NCI-H2081 (cell line): ENCODE data around the gene MKLN1.
"Not testable (repeated sequence)": the region's sequence is repeated elsewhere in the genome, so short reads cannot be mapped to it uniquely, and the experiment has no call there.

Experiments
- DNase-seq, 2 experiments: peaks; one replicate each; lab custom pipeline; 2025; lab: John Stamatoyannopoulos, UW

MKLN1 gene

GRCh38 chr7:131400681-131401176 is 73.1 kb downstream of the MKLN1 start:
- no peak for DNase-seq

DNA sequence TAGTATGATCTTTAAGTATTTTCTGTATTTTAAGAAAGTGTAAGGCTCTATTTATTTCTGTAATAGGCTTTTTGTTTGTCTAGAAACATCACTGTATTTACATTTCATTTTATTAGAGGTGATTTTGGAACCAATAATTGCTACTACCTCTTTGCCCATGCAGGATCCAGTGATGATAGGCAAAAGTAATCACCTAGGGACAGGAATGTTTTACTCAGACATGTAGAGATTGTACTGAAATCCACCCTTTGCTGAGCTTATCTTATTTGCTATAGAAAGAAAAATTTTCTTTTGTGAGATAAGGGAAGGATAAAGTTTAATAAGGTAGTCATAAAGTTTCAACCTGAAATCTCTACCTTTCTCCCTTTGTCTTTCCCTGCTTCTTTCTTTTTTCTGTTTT is 73.5 kb downstream of the MKLN1 start:
- DNase-seq, result no peak

DNA sequence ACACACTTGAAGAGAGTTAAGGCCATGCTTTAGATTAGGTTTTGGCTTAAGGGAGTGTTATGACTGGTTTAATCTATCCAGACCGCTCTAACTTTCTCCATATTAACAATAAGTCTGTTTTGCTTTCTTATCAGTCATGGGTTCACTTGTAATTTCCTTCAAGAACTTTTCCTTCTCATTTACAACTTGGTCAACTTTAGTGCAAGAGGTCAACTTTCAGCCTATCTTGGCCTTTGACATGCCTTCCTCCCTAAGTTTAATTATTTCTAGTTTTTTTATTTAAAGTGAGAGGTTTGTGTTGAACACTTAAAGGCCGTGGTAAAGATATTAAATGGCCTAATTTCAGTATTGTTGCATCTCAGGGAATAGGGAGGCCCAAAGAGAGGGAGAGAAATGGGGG is 75.6 kb downstream of the MKLN1 start:
- DNase-seq, result no peak

GRCh38 chr7:131404226-131404911 is 76.7 kb downstream of the MKLN1 start:
- no peak for DNase-seq

DNA sequence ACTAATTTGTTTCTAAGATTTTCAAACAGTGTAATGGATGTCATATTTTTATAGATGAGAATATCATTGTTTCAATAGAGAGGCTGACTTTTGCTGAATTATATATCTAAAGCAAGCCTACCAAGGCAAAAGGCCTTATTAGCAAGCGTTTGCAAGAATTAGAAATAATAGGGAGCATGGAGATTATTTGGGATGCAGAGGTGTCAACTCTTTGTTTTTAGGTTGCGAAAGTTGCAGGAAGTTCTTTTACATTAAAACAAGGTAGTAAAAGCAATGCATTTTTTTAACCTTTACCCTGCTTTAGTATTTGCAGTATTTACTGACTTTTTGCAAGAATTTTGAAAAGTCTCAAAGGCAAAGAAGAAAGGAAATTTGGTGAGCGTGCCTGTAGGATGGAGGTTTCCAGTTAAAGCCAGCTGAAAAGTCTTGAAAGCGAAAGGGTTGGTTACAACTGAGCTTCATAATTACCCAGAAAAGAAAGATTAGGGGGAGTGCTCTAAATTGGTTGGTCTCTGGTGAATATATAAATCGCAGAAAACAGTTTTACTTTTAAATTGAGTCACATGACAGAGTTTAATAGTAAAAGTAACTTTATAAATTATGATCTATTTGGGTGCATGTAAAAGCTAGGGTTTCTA is 81.6 kb downstream of the MKLN1 start:
- DNase-seq, result no peak

DNA sequence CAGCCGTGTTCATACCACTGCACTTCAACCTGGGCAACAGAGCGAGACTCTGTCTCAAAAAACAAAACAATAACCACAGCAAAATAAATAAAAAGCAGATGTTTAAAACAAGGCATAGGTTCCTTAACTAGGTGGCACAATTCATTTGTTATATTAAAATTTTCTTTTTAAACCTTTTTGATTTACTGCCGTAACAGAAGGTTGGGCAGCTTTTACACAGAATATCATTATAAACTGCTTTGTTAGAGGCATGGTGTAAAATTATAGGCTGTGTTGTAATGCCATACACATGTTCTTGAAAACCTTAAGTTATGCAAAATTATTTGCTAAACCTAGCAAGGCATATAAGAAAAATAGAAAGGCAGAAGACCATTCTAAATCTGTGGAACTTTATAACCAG is 84.4 kb downstream of the MKLN1 start:
- DNase-seq, result no peak

GRCh38 chr7:131413711-131414110 is 86.0 kb downstream of the MKLN1 start:
- DNase-seq, result no peak

DNA sequence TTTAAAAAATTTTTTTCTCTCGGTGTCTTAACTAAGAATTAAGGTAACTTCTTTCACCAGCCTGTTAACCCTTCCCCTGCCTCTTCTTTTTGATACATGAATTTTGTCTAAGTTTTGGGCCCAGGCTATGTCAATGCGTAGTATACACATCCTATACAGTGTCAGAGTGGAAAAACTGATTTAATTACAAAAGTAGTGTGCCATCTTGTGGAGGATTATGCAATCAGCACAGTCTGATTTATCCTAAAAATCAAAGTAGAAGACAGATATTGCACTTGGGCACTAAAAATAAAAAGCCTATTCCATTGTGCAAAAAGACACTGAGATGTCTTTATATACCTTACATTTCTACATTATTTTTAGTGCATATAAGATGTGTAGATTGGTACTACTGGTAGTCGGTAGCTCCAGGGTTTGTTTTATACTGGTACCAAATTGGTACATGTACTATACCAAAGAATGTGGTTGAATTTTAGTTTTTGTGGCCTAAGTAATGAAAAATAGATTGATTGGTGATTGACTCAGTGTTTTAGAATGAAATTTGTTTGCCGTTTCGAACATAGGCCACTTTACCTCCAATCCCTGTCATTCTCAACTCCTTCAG is 96.6 kb downstream of the MKLN1 start:
- DNase-seq, result peak; percentile 31 to 61

GRCh38 chr7:131425992-131426391 is 98.3 kb downstream of the MKLN1 start:
- no peak for DNase-seq

- DNase-seq, result not testable (repeated sequence)
Observed at GRCh38 chr7:131430826-131431225, 103.2 kb downstream of the MKLN1 start.

- peak; percentile 50 to 84 for DNase-seq
Observed at GRCh38 chr7:131431289-131431688, 103.6 kb downstream of the MKLN1 start.

- DNase-seq, result no peak
Observed at GRCh38 chr7:131431756-131432155, 104.1 kb downstream of the MKLN1 start.

DNA sequence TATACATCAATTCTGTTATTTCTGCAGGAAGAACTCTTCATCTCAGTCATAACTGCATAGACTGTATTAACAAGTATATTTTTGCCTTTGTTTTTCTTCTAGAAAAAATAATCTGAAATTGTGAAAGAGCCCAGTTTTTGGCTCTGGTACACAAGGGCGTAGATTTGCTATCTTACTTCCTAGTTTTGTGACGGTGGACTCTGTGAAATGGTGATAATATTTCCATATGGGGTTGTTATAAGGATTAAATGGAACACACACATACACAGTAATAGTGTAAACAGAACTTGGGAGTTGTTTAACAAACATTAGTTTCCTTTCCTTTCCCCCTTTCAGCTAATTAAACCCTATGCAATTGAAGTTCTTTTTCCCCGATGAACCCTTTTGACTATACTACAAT is 108.7 kb downstream of the MKLN1 start:
- DNase-seq, result no peak

DNA sequence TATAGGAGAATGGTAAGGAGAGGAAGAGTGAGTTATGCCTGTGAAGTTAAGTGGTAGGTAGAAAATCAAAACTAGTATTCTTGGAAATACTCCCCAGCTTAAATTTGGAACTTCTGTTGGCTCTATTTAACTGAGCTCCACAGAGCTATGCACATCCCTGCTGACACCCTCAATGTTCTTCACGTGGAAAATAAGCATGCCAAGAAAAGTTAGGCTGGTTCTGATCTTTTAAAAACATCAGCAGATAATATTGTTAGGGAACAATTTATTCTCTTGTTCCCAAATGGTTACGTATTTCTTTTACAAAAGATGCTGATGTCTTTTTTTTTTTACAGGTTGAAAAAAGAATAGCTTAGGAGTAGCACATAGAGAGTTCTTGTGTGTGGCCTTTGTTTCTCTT is 111.3 kb downstream of the MKLN1 start:
- DNase-seq, result no peak

DNA sequence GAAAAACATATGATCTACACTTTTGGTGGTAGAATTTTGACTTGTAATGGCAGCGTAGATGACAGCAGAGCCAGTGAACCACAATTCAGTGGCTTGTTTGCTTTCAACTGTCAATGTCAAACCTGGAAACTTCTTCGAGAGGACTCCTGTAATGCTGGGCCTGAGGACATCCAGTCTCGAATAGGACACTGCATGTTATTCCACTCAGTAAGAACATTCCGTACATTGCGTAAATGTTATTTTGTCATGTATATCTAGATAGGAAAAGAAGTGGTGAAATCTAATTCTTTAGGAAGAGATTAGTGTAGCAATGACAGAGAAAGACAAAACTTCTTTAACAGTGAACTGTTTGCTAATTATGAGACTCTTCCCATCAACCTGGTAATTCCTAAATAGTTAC is 115.8 kb downstream of the MKLN1 start:
- no peak for DNase-seq

DNA sequence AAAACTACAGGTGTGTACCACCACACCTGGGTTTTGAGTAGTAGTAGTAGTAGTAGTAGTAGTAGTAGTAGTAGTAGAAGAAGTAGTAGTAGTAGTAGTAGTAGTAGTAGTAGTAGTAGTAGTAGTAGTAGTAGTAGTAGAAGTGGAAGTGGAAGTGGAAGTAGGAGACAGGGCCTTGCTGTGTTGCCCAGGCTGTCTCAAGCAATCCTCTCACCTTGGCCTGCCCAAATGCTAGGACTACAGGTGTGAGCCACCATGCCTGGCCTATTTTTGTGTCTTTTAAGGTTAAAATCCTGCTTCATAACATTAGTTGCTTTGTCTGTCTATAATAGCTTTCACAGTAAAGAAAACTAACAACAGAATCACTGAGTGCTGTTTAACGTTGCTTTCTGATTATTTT is 117.0 kb downstream of the MKLN1 start:
- DNase-seq, result no peak

GRCh38 chr7:131449373-131449902 is 121.8 kb downstream of the MKLN1 start:
- DNase-seq, result no peak

DNA sequence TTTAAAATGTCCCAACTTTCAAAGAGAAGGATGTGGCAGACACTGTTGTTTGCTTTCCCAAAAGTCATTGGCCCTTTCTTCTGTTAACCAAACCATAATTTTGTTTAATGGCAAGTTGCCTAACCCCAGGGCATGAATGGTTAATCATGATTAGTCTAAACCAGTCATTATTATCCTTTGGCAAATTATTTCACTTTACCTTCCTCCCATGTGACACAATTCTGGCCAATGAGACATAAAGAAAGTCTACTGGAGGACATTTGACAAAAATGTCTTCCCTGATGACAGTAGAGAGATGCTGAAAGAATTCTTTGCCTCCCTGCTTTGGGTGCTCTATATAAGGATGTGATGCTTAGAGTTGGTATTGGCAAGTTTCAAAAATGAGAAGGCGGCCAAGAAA is 126.8 kb downstream of the MKLN1 start:
- DNase-seq, result peak in 1 of 2 experiments; percentile 24

DNA sequence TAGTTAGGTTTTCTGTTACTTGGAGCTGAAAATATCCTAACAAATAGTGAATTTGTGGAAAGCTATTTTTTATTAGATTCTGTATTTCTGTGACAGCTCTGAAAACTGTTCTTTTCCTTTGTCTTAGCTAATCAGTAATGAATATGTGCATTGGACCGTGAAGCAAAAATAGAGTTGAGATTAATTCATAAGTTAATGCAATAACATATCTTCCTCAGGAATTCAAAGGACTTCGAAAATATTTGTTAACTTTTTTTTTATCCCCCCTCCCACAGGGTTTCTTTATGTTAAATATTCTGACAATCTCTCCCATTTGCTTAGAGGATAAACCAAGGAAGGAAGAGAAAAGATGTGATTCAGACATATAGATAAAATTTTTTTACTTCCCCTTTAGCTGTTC is 127.3 kb downstream of the MKLN1 start:
- no peak for DNase-seq

DNA sequence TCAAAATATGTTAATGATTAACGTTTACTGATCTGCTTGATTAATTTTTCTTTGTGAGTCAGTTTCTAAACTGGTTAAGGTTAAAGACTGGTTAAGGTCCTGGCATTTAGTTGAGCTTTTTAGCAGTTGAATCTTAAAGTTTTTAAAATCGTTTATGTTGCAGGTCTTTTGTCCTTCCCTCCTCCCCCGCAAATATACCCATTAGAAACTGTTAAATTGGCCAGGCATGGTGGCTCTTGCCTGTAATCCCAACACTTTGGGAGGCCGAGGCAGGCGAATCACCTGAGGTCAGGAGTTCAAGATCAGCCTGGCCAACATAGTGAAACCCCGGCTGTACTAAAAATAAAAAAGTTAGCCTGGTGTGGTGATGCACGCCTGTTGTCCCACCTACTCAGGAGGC is 127.9 kb downstream of the MKLN1 start:
- DNase-seq, result no peak

DNA sequence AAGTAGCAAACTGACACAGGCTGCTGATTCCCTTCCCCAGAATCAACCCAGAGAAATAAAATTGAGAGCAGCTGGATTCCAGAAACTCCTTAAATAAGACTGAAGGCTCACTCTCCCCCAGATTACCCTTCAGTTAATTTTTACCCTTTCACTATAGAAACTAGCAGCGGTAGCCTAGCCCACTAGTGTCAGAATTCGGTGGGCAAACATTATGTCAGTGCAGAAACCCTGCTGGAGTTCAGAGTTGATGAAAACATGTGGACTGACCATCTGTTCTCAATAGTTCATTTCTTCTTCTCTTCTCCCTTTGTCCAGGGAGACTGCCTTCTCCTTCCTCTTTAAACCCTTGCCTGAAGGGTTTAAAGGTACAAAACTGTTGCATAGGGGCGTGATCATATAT is 128.7 kb downstream of the MKLN1 start:
- no peak for DNase-seq

- no peak for DNase-seq
Observed at GRCh38 chr7:131459256-131459655, 131.6 kb downstream of the MKLN1 start.

GRCh38 chr7:131462059-131462458 is 134.4 kb downstream of the MKLN1 start:
- DNase-seq, result no peak
